DND-41 (cell line): Measurements from ENCODE around the gene ZNRF1.

ENCODE experiments used
- EZH2 ChIP-seq: IDR thresholded peaks from 3 replicates; pipeline ENCODE4 v1.6.1; 2012; ENCODE audit warnings: borderline replicate concordance, low read depth, mild to moderate bottlenecking, moderate library complexity, low read length, inconsistent platforms; ENCODE audit not compliant: severe bottlenecking
- TF ChIP-seq, protein P1 (sequence below): IDR thresholded peaks from 2 replicates; pipeline ENCODE4 v1.5.1; 2012; ENCODE audit warnings: borderline replicate concordance, low read length, moderate library complexity, mild to moderate bottlenecking; ENCODE audit not compliant: poor library complexity, severe bottlenecking; ENCODE audit errors: extremely low read depth

DNA sequence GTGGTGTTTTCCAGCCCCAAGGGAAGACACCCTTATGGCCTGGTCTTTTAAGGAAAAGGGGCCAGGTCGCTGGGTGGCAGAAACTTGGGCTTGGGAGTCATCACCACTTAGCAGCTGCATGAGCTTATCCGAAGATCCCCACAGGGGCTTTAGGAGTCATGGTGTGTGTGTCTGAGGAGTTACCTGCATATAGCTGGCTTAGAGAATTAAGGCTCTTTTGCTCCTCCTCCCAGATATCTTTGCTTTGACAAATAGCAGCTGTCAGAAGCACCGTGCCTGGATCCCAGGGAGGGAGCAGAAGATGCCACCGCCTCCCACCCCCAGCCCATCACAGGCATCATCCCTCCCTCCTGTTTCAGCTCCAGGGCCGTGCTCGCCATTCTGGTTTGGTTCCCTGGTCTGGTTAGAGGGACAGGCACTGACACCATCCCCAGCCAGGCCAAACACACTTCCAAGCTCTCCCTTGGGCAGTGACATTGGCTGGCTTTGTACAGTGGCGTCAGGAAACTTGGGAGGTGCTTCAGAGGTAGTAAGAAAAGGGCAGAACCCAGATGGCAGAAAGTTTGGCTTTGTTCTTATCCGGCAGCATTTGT, 100.3 kb downstream of the ZNRF1 start:
- TF ChIP-seq, protein P1, sequence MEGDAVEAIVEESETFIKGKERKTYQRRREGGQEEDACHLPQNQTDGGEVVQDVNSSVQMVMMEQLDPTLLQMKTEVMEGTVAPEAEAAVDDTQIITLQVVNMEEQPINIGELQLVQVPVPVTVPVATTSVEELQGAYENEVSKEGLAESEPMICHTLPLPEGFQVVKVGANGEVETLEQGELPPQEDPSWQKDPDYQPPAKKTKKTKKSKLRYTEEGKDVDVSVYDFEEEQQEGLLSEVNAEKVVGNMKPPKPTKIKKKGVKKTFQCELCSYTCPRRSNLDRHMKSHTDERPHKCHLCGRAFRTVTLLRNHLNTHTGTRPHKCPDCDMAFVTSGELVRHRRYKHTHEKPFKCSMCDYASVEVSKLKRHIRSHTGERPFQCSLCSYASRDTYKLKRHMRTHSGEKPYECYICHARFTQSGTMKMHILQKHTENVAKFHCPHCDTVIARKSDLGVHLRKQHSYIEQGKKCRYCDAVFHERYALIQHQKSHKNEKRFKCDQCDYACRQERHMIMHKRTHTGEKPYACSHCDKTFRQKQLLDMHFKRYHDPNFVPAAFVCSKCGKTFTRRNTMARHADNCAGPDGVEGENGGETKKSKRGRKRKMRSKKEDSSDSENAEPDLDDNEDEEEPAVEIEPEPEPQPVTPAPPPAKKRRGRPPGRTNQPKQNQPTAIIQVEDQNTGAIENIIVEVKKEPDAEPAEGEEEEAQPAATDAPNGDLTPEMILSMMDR: no peak
- TF ChIP-seq EZH2: no peak
